Smooth muscle cell of the coronary artery (primary cell): ENCODE data around the gene CCDC175. TPM values are rescaled to one million over a fixed set of nuclear protein-coding genes. Genes with fewer than 3 reads are reported as not detected.

Source experiments
- total RNA-seq: library from RNA; depleted of rRNA; stranded (reverse); fragments of >200 nt; gene quantifications from 2 replicates; pipeline ENCODE4 v1.2.3, GENCODE V29; 2014; ENCODE audit warnings: low replicate concordance

Gene CCDC175
- total RNA-seq, result not detected in 2 replicates

GRCh38 chr14:59576332-59577294 lies at the start of gene CCDC175:
TSS of gene CCDC175 (minus strand) at chr14:59576812. CDS start at chr14:59576775, 37 bp downstream.

GRCh38 chr14:59483819-59484638 lies 92.6 kb downstream of the CCDC175 start, which contains the start of the genes JKAMP and L3HYPDH:
TSS of gene JKAMP (plus strand) at chr14:59484517. CDS start at chr14:59484590, 73 bp downstream.
TSS of gene L3HYPDH (minus strand) at chr14:59484408. CDS start at chr14:59484316, 92 bp downstream.

GRCh38 chr14:59465316-59466135 lies 111.1 kb downstream of the CCDC175 start, which contains the start of gene GPR135:
TSS of gene GPR135 (minus strand) at chr14:59465380. CDS start at chr14:59465226, 154 bp downstream.

Other genes with a start within 250 kb of the CCDC175 start
- 0.82 and 2.6 TPM in 2 replicates for gene GPR135, start 111.4 kb downstream of the CCDC175 start, total RNA-seq
- 24.2 and 79.6 TPM in 2 replicates for gene L3HYPDH, start 92.4 kb downstream of the CCDC175 start, total RNA-seq
- gene JKAMP, start 92.3 kb downstream of the CCDC175 start, total RNA-seq, result 44.0 and 62.5 TPM in 2 replicates